ENCODE measurements around the gene NBL1. TPM values are rescaled to one million over a fixed set of nuclear protein-coding genes. Genes with fewer than 3 reads are reported as not detected.

The NBL1 gene
- total RNA-seq, 1 donor, result 61.3 TPM

GRCh38 chr1:19668888-19669287, 24.8 kb downstream of the NBL1 start:
- no peak for DNase-seq (ENCODE audit: low read depth)
- no peak overlapping the region for H3K4me3 ChIP-seq (ENCODE audit: low read depth, low read length)
- TF ChIP-seq CTCF (IDR thresholded peaks at IDR 0.05; ENCODE audit: insufficient read depth, low read depth, low read length), result no peak

DNA sequence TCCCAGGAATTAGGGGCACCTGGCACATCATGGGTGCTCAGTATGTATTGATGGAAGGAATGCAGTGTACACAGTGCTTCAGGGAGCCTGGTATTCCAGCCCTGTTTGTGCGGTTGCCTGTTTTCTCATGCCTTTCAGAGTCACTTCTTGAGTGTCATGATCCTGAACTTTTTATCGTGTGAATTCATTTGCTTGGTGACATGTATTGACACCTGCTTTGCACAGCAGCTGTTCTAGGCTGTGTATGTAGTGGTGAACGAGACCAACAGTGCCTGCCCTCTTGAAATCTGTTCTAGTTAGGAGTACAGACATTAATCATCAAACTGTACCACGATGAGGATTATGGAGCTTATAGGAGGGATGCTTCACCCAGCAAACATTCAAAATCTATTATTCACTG, 26.7 kb downstream of the NBL1 start:
- H3K4me3 ChIP-seq (ENCODE audit: low read depth, low read length), result no peak overlapping the region
- DNase-seq (ENCODE audit: low read depth), result no peak
- no peak for TF ChIP-seq CTCF (IDR thresholded peaks at IDR 0.05; ENCODE audit: insufficient read depth, low read depth, low read length)

- no peak for DNase-seq (ENCODE audit: low read depth)
- TF ChIP-seq CTCF (IDR thresholded peaks at IDR 0.05; ENCODE audit: insufficient read depth, low read depth, low read length), result no peak
These were observed 28.1 kb downstream of the NBL1 start for GRCh38 chr1:19672237-19672636.

GRCh38 chr1:19675797-19676196, 31.7 kb downstream of the NBL1 start:
- H3K4me3 ChIP-seq (ENCODE audit: low read depth, low read length), result no peak overlapping the region
- DNase-seq (ENCODE audit: low read depth), result no peak
- no peak for TF ChIP-seq CTCF (IDR thresholded peaks at IDR 0.05; ENCODE audit: insufficient read depth, low read depth, low read length)

More at GRCh38 chr1:19672237-19672636, 28.1 kb downstream of the NBL1 start:
- no peak overlapping the region for H3K4me3 ChIP-seq (ENCODE audit: low read depth, low read length)

DNA sequence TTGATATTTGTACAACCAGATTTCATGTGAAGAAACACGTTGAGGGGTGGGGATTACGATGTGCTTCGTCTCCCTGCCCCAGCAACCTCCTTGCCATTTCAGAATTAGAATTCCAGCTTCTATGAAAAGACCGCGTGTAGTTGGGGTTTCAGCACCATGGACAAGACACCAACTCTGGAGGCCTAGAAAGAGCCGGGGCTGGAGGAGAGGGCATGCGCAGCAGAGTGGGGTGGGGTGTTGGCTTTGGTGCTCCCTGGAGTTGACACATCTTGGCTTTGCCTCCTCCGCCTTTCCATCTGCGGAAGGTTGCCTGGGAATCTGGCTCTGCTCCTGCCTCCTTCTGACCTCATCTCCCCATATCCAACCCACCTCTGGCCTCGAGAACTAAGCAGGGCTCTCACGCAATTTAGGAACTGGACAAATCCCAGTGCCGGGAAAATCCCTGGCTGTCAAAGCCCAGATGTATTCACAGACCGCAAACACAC, 32.4 kb downstream of the NBL1 start:
- DNase-seq (ENCODE audit: low read depth), result peak; percentile 66
- TF ChIP-seq CTCF (IDR thresholded peaks at IDR 0.05; ENCODE audit: insufficient read depth, low read depth, low read length), result no peak
- H3K4me3 ChIP-seq (ENCODE audit: low read depth, low read length), result no peak overlapping the region

GRCh38 chr1:19678493-19678892, 34.4 kb downstream of the NBL1 start:
- DNase-seq (ENCODE audit: low read depth), result no peak

More at GRCh38 chr1:19678493-19678892, 34.4 kb downstream of the NBL1 start:
- no peak for TF ChIP-seq CTCF (IDR thresholded peaks at IDR 0.05; ENCODE audit: insufficient read depth, low read depth, low read length)
- no peak overlapping the region for H3K4me3 ChIP-seq (ENCODE audit: low read depth, low read length)
